CD4-positive, alpha-beta T cell treated with Interleukin-12 subunit alpha and Interleukin-12 subunit beta, for 1 hour (primary cell): ENCODE measurements around the gene TIGD7.
A peak's percentile ranks its signal among the peaks of the same experiment; 100 is the strongest.
"Not testable (repeated sequence)": the region's sequence is repeated elsewhere in the genome, so short reads cannot be mapped to it uniquely, and the experiment has no call there.

Source experiments
- DNase-seq: peaks from one replicate; pipeline ENCODE4 v3.0.0-alpha.2; 2020

TIGD7 gene

DNA sequence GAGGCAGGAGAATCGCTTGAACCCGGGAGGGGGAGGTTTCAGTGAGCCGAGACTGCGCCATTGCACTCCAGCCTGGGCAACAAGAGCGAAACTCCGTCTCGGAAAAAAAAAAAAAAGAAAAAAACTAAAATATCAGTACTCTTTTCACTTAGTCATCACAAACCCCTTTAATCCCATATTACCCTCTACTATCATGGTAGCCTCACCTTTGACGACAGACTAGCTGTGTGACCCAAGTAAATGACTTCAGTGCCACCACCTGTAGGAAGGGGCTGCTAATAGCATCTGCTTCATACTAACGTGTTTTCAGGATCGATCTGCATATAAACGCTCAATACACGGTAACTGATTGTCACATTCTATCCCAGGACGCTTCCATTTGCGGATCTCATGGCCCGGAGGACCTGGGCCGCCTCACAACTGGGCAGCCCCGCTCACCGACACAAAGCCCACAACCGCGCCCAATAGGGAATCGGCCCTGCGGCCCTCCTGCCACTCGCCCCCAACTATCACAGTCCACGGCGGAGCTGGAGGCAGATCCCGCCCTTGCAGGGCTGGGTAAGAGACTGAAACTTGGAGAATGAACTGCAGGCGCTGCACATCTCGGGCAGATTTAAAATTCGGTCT, 23.0 kb downstream of the TIGD7 start:
- no peak for DNase-seq

DNA sequence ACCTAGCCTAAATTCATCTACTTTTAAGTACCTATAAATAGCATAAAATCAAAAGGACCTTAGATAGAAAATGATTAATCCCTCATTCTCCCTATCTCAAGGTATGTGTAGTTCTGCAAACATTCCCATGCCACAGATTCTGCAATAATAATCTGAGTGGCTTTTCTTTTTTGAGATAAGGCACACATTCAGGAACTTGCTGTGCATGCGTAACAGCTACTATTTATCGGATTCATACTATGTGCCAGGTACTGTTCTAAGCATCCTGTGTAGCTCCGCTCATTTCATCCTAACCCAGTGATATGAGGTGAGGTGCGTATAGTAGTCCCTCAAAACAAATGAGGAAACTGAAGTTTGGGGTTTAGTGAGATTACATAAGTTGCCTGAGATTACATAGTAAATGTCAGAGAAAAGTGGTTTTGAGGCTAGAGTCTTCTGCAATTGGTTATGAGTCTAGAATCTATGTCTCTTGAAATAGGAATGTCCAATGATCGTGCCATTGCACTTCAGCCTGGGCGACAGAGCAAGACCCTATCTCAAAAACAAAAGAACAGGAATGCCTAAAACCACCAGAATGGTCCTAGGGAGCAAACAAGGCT, 23.9 kb downstream of the TIGD7 start:
- no peak for DNase-seq

DNA sequence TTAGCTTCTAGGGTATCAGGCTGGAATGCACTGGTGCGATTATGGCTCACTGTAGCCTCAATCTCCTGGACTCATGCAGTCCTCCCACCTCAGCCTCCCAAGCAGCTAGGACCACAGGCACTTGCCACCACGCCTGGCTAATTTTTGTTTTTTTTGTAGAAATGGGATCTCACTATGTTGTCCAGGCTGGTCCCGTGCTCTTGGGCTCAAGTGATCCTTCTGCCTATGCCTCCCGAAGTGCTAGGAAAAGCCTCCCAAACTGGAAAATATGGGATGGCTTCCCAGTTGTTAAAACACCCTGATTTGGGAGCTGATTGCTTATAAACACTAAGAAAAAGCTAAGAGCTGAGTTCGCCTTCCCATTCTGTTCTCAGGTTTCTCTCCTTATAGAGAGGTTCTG, 28.6 kb downstream of the TIGD7 start:
- DNase-seq, result no peak

DNA sequence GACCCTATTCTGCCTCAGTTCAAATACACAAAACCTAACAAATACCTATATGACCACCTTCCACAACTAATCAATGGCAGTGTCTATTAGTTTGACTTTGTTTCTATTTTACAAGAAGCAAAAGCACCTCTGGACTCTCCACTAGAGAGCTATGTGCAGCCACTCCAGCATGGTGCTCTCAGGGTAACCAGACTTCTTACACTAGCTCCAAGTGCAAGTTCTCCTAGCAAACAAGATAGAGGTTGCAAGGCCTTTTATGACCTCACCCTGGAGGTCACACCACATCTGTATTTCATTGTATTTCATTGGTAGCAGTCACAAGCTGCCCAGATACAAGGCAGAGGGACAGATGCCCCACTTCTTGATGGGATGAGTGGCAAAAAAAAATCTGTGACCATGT, 30.3 kb downstream of the TIGD7 start:
- DNase-seq, result no peak

DNA sequence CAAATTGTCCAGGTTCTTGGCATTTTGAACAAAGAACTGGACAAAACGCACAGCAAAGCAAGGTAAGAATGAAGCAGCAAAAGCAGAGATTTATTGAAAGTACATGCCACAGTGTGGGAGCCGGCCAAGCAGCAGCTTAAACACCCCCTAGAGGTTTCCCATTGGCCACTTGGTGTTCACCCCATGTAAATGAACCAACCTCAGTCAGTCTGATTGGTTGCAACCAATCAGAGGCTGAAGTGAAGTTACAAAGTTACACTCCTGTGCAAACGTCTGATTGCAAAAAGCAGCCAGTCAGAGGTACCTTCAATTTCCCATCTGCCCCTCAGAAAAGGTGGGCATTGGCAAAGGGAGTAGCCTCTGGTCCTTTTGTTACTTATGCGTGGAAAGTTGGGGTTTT, 30.7 kb downstream of the TIGD7 start:
- DNase-seq, result no peak

DNA sequence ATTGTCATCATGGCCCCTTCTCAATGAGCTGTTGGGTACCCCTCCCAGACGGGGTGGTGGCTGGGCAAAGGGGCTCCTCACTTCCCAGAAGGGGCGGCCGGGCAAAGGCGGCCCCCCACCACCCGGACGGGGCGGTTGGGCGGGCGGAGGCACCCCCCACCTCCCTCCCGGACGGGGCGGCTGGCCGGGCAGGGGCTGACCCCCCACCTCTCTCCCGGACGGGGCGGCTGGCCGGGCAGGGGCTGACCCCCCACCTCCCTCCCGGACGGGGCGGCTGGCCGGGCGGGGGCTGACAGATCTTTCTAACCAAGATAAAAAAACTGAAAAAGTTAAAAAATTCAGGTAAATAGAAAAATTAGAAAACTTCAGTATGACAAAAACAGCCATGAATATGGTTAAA, 33.9 kb downstream of the TIGD7 start:
- DNase-seq, result not testable (repeated sequence)

DNA sequence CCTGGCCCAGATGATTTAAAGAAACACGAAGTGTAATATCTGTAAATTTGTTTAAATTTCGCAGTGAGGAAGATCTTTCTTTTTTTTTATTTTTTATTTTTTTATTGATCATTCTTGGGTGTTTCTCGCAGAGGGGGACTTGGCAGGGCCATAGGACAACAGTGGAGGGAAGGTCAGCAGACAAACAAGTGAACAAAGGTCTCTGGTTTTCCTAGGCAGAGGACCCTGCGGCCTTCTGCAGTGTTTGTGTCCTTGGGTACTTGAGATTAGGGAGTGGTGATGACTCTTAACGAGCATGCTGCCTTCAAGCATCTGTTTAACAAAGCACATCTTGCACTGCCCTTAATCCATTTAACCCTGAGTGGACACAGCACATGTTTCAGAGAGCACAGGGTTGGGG, 34.5 kb downstream of the TIGD7 start:
- not testable (repeated sequence) for DNase-seq

DNA sequence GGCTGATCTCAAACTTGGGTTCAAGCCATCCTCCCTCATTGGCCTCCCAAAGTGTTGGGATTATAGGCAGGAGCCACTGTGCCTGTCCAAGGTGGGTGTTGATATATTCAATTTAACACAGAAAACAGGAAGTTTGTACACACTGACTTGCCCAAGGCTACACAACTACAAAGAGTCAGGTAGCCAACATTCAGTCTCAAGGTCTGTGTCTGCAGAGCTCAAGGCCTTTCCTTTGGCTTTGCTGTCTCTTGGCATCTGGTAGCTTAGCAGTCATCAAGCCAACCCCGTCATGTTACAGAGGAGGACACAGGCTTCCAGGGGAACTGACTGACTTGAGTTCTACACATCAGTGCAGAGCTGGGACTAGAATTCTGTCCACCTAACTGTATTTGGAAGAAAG, 36.9 kb downstream of the TIGD7 start:
- no peak for DNase-seq

DNA sequence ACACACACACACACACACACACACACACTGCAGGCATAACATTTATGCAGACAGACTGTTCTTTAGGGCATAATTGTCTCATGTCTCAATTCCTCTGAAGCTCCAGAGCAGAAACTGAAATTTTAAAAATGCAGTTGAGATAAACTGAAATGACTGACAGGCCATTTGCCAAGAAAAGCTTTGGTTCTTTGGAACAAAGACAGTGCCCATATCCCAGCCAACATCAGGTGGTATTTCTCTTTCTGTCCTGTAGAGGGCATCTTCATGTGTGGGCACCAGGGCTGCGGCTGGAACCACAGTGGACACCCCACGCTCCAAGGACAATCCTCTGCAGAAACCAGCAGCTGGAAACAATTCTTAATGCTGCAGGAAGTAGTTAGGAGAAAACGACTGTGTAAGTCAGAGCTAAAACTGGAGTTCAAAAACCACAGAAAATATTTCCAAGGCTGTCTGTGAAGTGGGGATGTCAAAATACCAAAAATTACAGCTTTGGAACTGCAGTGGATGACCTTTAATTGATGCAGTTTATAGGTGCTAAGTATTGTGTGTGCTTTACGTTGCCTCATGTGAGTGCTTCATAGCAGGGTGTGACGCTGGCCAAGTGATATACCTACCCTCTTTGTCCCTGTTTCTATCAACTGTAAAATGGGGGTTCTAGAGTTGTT, 38.2 kb downstream of the TIGD7 start:
- peak; percentile 37 for DNase-seq

DNA sequence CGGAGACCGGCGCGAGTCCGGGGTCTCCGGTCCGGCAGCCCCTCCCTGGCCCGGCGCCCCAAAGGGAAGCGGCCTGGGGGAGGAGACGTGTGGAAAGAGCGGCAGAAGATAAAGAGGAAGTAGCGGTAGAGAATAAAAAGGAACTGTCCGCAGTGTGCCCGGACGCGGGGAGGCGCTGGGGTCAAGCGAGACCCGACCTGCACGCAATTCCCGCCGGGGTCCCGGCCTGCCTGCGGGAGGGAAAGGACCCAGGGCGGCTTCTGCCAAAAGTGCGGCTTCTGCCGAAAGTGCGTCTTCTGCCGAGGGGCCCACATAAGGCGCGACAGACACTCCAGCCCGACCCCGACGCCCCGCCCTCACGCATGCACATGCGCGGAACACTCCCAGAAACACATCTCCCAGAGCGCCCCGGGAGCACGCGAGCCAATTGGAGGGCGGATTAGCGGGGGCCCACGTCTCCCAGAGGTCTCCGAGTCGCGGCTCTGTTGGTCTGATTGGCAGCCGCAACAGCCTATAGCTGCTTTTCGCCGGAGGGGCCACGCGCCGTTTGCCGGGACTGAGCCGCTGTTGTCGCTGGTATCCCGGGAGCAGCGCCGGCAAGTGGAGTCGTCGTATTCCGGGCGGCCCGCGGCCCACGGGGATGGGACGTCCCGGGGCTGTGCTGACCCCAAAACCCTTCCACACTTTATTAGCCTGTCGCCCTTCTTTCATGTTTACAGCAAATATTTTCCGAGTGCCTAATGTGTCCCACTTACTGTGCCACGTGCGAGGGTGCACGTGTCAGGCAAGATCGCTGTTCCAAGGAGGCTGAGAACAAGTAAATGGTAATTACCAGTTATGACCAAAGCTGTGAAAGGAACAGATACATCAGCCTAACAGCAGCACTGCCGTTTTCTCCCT, 40.8 kb downstream of the TIGD7 start:
- peak; percentile 98 for DNase-seq

DNA sequence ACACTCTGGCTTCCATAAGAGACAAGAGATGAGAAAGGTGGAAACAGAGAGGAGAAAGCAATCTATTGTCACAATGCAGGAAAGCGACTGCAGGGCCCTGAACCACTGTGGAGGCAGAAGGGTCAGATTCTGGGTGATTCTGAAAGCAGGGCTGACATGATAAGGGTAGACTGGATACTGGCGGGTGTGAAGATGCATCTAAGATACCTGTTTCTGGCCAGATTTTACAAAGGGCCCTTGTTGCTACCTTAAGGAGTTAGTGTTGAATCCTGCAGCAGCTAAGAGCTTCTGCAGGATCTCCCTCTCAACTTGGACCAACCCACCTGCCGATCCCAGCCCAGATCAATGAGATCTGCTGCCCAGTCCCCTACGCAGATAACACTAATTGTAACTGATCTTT, 42.7 kb downstream of the TIGD7 start:
- DNase-seq, result no peak

DNA sequence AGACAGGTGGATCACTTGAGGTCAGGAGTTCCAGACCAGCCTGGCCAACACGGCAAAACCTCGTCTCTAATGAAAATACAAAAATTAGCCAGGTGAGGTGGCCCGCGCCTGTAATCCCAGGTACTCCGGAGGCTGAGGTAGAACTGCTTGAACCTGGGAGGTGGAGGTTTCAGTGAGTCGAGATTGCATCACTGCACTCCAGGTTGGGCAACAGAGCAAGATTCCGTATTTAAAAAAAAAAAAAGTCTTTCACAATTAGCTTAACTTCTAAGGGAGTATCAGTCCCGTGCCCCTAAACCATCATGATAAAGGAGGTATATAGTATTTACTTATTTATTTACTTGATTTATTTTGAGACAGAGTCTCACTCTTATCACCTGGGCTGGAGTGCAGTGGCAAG, 45.4 kb downstream of the TIGD7 start:
- DNase-seq, result no peak

DNA sequence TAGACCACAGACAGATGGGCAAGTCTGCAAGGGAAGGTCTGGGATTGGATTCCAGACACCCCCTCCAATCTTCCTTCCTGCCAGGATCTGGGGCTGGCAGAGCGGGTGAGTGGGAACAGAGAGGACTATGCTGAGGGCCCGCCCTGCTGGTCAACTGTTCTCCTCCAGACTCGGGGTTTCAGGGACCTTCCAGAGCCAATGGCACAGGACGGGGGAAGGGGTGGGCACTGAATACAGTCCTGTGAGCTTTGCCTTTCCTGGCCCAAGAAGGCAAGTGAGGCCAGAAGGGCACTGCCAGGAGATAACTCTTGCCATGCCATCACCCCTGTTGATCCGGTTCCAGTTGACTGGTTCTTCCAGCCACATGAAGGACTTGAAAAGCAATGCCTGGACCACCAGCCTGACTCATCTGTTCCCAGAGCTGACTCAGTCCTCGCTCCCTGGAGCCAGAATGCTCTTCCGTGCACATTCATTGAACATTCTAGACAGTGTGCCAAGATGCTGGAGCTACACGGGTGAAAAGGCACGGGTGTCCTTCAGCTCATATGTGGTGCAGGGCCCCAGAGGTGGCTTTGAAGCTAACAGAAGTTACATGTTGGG, 48.3 kb downstream of the TIGD7 start:
- no peak for DNase-seq

DNA sequence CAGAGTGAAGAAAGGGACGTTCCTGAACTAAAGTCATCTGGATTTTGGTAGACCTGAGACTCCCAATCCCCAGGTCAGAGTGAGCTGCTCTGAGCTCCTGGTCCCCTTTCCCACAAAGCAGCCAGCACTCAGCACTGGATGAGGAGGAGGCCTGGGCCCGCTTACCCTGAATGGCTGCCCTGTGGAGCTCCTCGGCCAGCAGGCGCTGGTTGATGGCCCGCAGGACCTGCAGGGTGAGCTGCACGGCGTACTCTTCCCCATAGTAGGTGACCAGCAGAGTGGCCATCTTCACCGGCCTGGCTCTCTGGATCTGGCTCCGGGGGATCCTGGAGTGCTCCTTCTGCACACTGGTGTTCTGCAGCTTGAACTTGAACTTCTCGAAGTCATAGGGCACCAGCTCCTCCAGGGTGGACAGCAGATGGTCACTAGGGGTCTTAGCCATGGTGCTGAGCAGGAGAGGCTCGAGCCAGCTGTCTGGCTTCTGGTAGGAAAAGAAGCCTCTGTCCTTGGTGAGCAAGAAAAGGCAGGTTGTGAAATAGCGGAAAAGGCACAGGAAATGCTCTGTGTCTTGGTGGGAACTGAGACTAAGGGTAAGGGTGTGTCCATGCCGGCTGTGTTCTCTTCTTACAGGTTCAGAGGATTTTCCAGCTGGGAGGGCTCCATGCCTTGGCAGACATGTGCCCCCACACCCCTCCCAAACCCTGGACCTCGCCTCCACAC, 48.9 kb downstream of the TIGD7 start, which contains the start of gene MEFV:
TSS of gene MEFV (minus strand) at position 488 of the 720 bp plus-strand sequence. CDS start at position 442, 46 bp downstream.
- DNase-seq, result no peak

DNA sequence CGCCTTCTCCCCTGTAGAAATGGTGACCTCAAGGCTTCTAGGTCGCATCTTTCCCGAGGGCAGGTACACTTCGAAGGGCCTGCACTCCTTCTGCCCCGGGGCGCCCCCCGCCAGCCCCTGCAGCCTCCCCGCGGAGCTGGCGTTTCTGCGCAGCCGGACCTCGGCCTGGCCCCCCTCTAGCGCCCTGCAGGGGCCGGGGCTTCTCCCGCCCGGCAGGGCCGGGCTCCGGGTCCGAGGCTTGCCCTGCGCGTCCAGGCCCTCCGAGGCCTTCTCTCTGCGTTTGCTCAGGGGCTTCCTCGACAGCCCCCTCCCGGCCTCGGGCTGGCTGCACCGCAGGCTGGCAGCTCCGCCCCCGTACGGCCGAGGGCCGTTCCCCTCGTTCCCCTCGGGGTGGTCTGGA, 50.9 kb downstream of the TIGD7 start:
- no peak for DNase-seq

DNA sequence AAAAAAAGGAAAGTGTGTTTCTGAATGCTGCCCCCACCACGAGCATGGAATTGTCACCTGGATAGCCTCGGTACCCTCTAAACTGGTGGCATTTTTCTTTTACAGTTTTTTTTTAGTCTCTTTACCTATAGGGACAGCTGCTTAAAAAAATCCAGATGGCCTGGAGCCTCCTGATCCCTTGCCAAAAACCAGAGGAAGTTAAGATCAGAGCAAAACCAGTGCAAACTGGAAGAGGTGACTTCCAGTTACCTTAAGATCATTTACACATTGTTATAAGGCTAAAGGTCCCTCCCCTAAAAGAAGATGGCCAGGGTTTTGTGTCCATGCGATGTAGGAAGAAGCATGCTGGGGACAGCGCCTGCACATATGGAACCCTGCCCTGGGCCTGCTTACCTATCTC, 52.3 kb downstream of the TIGD7 start:
- DNase-seq, result no peak

DNA sequence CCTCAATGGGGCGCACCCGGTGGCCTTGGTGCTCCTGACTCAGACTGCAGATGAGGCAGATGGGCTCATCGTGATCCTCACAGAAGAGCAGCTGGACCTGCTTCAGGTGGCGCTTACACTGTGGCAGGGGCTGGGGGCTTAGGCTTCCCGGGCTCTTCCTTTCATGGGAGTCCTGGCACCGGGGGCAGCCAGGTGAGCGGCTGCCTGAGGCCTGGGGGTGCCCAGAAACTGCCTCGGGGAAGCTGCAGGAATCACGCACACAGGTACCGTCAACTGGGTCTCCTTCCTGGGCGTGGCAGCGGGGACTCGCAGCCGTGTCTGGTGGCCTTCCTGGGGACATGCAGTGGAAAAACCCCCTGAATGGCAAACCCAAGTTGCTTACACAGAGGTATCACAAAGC, 55.8 kb downstream of the TIGD7 start:
- DNase-seq, result no peak

DNA sequence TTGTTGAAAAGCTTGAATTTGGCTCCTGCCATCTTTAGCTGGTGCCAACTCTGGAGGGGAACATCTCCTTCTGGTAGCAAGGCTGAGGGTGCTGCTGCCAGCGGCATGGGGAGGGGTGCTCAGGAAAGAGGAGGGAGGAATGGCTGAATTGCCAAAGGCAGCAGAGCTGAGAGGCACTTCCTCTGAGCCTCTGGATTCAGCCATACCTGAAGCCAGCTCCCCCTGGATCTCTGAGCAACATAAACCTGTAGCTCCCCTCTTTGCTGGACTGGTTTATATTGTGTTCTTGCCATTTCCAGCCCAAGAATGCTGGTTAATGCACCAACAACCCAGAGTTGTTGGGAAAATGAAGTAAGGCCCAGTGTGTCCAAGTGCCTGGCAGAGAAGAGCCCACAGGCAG, 56.2 kb downstream of the TIGD7 start:
- no peak for DNase-seq
